KOPT-K1 (cell line): ENCODE data around the gene SNX24.

Source experiments
- H3K27ac ChIP-seq: fragments of 200-600 bp; sonication (generic); 2 replicates; pipeline ENCODE4 v1.5.1; 2016; ENCODE audit warnings: antibody characterized with exemption, mild to moderate bottlenecking, low read depth, low read length; ENCODE audit not compliant: poor library complexity, severe bottlenecking
- H3K36me3 ChIP-seq: fragments of 200-600 bp; sonication (generic); 2 replicates; pipeline ENCODE4 v1.5.1; 2017; ENCODE audit warnings: antibody characterized with exemption, mild to moderate bottlenecking, low read length, moderate library complexity; ENCODE audit not compliant: insufficient read depth
- H3K9me3 ChIP-seq: fragments of 200-600 bp; sonication (generic); 2 replicates; pipeline ENCODE4 v1.5.1; 2017; ENCODE audit warnings: antibody characterized with exemption, low read length, mild to moderate bottlenecking; ENCODE audit not compliant: insufficient read depth, poor library complexity, severe bottlenecking

The SNX24 gene

GRCh38 chr5:122924203-122924602, 78.8 kb downstream of the SNX24 start:
- Histone ChIP-seq H3K9me3 (no peaks in the 10 kb centered on the region), H3K27ac (no peak overlapping the region), H3K36me3 (no peaks in the 10 kb centered on the region)

GRCh38 chr5:122924719-122925395, 79.4 kb downstream of the SNX24 start:
- H3K36me3 ChIP-seq, result no peaks in the 10 kb centered on the region
- no peaks in the 10 kb centered on the region for H3K9me3 ChIP-seq
- no peak overlapping the region for H3K27ac ChIP-seq

- H3K36me3 ChIP-seq, result no peaks in the 10 kb centered on the region
- no peak overlapping the region for H3K27ac ChIP-seq
- H3K9me3 ChIP-seq, result no peaks in the 10 kb centered on the region
These were observed 83.6 kb downstream of the SNX24 start for GRCh38 chr5:122929001-122929400.

GRCh38 chr5:122929980-122930379, 84.6 kb downstream of the SNX24 start:
- no peaks in the 10 kb centered on the region for H3K36me3 ChIP-seq
- no peaks in the 10 kb centered on the region for H3K9me3 ChIP-seq
- no peak overlapping the region for H3K27ac ChIP-seq

GRCh38 chr5:122933956-122934355, 88.5 kb downstream of the SNX24 start:
- no peak overlapping the region for H3K27ac ChIP-seq
- H3K36me3 ChIP-seq, result no peaks in the 10 kb centered on the region
- H3K9me3 ChIP-seq, result no peaks in the 10 kb centered on the region

GRCh38 chr5:122936088-122936487, 90.7 kb downstream of the SNX24 start:
- no peak overlapping the region for H3K27ac ChIP-seq
- no peaks in the 10 kb centered on the region for H3K9me3 ChIP-seq
- no peaks in the 10 kb centered on the region for H3K36me3 ChIP-seq

GRCh38 chr5:122937914-122938313, 92.5 kb downstream of the SNX24 start:
- no peaks in the 10 kb centered on the region for H3K9me3 ChIP-seq
- no peak overlapping the region for H3K27ac ChIP-seq
- H3K36me3 ChIP-seq, result no peaks in the 10 kb centered on the region

- H3K9me3 ChIP-seq, result no peaks in the 10 kb centered on the region
- no peaks in the 10 kb centered on the region for H3K36me3 ChIP-seq
- no peak overlapping the region for H3K27ac ChIP-seq
These were observed 95.5 kb downstream of the SNX24 start for GRCh38 chr5:122940890-122941289.

GRCh38 chr5:122941737-122942136, 96.3 kb downstream of the SNX24 start:
- Histone ChIP-seq H3K9me3 (no peaks in the 10 kb centered on the region), H3K27ac (no peak overlapping the region), H3K36me3 (no peaks in the 10 kb centered on the region)

GRCh38 chr5:122942164-122942914, 96.9 kb downstream of the SNX24 start:
- no peaks in the 10 kb centered on the region for H3K36me3 ChIP-seq
- no peaks in the 10 kb centered on the region for H3K9me3 ChIP-seq
- no peak overlapping the region for H3K27ac ChIP-seq

GRCh38 chr5:122943050-122943698, 97.8 kb downstream of the SNX24 start:
- no peaks in the 10 kb centered on the region for H3K9me3 ChIP-seq
- H3K36me3 ChIP-seq, result no peaks in the 10 kb centered on the region
- H3K27ac ChIP-seq, result no peak overlapping the region

- no peaks in the 10 kb centered on the region for H3K9me3 ChIP-seq
These were observed 98.6 kb downstream of the SNX24 start for GRCh38 chr5:122944051-122944450.

GRCh38 chr5:122947372-122947771, 102.0 kb downstream of the SNX24 start:
- Histone ChIP-seq H3K36me3 (no peaks in the 10 kb centered on the region), H3K27ac (no peak overlapping the region), H3K9me3 (no peaks in the 10 kb centered on the region)

More at GRCh38 chr5:122944051-122944450, 98.6 kb downstream of the SNX24 start:
- Histone ChIP-seq H3K36me3 (no peaks in the 10 kb centered on the region), H3K27ac (no peak overlapping the region)

- H3K27ac ChIP-seq, result no peak overlapping the region
- H3K9me3 ChIP-seq, result no peaks in the 10 kb centered on the region
- no peaks in the 10 kb centered on the region for H3K36me3 ChIP-seq
These were observed 102.4 kb downstream of the SNX24 start for GRCh38 chr5:122947772-122948171.

GRCh38 chr5:122948319-122948718, 102.9 kb downstream of the SNX24 start:
- Histone ChIP-seq H3K36me3 (no peaks in the 10 kb centered on the region), H3K9me3 (no peaks in the 10 kb centered on the region), H3K27ac (no peak overlapping the region)
